ENCODE results near the gene DEK.

DNA sequence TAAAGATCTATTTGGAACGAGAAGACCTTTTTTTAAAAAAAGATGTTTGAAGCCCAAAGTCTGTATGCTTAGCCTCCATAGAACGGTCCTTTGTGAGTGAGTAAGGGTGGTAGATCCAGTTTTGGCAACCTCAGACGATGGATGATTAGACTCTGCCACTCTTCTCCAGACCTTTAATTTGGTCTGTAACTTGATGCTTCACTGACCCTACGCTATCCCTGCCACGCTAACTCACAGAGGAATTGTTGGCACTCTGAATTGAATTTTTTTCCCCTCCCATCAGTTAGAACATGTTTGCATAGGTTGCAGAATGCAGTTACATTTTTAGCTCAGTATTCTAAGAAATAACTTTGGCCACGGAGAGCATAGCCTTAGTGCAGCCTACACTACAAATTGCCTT lies 15.8 kb upstream of the DEK start:
- TF ChIP-seq, protein P1, sequence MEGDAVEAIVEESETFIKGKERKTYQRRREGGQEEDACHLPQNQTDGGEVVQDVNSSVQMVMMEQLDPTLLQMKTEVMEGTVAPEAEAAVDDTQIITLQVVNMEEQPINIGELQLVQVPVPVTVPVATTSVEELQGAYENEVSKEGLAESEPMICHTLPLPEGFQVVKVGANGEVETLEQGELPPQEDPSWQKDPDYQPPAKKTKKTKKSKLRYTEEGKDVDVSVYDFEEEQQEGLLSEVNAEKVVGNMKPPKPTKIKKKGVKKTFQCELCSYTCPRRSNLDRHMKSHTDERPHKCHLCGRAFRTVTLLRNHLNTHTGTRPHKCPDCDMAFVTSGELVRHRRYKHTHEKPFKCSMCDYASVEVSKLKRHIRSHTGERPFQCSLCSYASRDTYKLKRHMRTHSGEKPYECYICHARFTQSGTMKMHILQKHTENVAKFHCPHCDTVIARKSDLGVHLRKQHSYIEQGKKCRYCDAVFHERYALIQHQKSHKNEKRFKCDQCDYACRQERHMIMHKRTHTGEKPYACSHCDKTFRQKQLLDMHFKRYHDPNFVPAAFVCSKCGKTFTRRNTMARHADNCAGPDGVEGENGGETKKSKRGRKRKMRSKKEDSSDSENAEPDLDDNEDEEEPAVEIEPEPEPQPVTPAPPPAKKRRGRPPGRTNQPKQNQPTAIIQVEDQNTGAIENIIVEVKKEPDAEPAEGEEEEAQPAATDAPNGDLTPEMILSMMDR (IDR thresholded peaks at IDR 0.05; ENCODE audit: insufficient read depth, low read depth, low read length) = no peak
- TF ChIP-seq EZH2 (IDR thresholded peaks at IDR 0.05; ENCODE audit: insufficient read depth, low read length) = no peak

All from astrocyte (in vitro differentiated cells and primary cell).